GM11168 (cell line): ENCODE measurements around the gene PSME4.
"Not testable (repeated sequence)": the region's sequence is repeated elsewhere in the genome, so short reads cannot be mapped to it uniquely, and the experiment has no call there.

Experiments
- in situ Hi-C: fragments of 300-500 bp; cut with MboI; formaldehyde crosslinking; loops from one replicate; pipeline ENCODE4 v1.12.0; 2022; ENCODE audit warnings: low sequenced_read_pairs; ENCODE audit not compliant: unreplicated experiment

Gene PSME4

DNA sequence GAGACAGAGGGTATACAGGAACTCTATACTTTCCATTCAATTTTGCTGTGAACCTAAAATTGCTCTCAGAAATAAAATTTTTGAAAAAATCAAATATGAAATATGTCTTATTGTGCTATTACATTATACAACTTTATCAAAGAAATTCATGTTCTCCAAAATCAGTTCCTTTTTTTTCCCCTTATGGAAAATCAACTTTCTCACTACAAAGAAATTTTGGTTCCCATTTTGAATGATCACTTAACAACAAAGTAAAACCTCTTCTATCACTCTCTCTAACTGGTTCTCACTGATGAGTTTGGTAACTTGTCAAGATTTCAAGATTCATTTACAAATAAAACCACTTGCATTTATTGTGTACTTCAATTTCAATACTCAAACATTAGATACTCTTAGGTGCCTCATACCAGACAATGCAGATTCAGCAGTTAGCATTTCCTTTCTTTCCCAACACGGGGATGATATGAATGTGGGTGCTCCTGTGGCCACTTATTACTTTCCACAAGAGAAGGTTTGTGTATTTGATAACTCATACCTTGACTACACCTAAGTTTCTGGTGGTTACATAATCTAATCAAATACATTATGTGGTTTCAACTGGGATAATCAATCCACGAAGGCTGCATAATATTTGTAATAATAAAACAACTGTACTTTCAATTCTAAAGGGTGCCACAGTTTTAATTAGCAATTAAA is 6.4 kb downstream of the PSME4 start:
- in situ Hi-C loops = no loop called here

GRCh38 chr2:53961478-53962216 is 9.1 kb downstream of the PSME4 start:
- in situ Hi-C loops = not testable (repeated sequence)

- in situ Hi-C loops = no loop called here
Measured at GRCh38 chr2:53960476-53960875, 10.3 kb downstream of the PSME4 start.

DNA sequence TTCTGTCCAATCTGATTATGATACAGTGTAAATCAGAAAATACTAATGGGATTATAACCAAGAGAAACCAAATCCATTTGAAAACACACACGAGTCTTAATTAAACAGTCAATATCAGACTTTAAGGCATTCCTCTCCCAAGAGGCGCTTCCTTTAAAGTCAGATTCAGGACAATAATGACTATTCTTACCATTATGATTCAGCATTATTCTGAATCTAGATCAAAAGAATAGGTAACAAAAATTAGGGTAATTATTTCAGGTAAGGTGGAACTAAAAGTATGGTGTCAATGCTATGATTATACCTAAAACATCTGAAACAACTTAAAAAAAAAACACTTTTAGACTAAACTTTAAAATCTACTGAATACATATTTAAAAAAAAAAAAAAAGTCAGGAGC is 12.3 kb downstream of the PSME4 start:
- in situ Hi-C loops = no loop called here

- in situ Hi-C loops = no loop called here
Measured at GRCh38 chr2:53952519-53952918, 18.3 kb downstream of the PSME4 start.

DNA sequence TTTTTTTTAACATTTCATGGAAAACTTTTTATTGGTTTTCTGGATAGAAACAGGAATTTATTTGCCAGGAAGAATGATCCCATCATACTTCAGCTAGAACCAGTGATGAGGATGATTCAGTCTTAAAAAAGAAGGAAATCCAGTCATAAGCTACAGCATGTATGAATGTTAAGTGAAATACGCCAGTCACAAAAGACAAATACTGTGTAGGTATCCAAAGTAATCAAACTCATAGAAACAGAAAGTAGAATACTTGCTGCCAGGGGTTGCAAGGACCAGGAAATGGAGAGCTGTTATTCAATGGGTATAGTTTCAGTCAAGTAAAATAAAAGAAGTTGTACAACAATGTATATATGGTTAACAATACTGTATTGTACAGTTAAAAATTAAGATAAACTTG is 21.3 kb downstream of the PSME4 start:
- in situ Hi-C loops = no loop called here

DNA sequence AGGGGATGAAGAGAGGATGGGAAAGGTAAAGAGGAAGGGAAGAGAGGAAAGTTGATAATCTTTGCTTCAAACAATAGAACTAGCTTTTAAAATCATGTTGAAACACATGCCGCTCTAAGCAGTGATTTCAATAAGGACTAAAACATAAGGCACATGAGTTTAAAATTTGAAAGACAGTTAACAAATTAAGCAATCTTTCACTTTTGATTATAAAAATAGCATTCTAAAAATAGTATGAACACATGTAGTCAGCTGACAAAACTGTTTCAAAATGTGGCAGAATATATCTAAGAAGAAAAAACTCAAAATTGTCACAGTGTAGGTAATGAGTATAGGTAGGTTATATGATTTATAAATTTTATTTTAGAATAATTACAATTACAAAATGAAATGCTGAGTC is 25.3 kb downstream of the PSME4 start:
- in situ Hi-C loops = no loop called here

GRCh38 chr2:53944542-53944941 is 26.3 kb downstream of the PSME4 start:
- in situ Hi-C loops = no loop called here

GRCh38 chr2:53942280-53942679 is 28.5 kb downstream of the PSME4 start:
- in situ Hi-C loops = no loop called here

DNA sequence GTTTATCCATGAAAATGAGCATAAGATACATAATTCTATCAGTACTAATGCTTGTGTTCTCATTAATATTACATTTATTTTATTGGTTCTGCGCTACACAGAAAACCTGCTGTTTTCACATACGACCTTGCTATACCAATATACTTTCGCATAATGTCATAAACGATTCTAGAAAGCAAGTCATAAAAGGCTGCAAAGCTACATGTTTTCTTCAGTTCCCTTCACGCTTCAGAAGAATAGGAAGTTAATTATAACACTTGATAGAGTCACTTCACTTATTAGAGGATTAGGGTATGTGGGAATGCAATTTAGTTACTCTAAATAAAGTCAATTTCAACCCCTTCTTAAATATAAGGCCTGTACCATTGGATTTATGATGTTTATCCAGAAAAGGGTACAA is 29.0 kb downstream of the PSME4 start:
- in situ Hi-C loops = no loop called here

DNA sequence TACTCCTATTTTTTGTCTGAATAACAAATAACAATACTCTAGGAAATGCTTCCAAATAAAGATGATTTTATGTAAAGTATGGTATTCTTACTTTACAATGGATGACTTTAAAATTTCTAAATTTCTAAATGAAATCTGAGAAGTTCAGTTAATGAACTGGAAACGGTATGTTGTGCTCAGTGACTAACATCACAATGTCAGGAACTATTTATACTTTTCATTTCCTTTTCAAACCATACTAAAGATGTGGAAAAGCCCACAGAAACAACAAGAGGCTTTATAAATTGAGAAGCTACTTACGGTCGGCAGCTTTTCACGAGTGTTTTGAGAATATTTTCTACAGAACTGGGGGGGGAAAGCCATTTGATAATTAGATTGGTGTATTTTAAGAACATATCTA is 31.1 kb downstream of the PSME4 start:
- in situ Hi-C loops = no loop called here

GRCh38 chr2:53938904-53939303 is 31.9 kb downstream of the PSME4 start:
- in situ Hi-C loops = no loop called here

GRCh38 chr2:53933329-53933728 is 37.5 kb downstream of the PSME4 start:
- in situ Hi-C loops = no loop called here

GRCh38 chr2:53926321-53926720 is 44.5 kb downstream of the PSME4 start:
- in situ Hi-C loops = not testable (repeated sequence)

GRCh38 chr2:53913721-53914120 is 57.1 kb downstream of the PSME4 start:
- in situ Hi-C loops = no loop called here

DNA sequence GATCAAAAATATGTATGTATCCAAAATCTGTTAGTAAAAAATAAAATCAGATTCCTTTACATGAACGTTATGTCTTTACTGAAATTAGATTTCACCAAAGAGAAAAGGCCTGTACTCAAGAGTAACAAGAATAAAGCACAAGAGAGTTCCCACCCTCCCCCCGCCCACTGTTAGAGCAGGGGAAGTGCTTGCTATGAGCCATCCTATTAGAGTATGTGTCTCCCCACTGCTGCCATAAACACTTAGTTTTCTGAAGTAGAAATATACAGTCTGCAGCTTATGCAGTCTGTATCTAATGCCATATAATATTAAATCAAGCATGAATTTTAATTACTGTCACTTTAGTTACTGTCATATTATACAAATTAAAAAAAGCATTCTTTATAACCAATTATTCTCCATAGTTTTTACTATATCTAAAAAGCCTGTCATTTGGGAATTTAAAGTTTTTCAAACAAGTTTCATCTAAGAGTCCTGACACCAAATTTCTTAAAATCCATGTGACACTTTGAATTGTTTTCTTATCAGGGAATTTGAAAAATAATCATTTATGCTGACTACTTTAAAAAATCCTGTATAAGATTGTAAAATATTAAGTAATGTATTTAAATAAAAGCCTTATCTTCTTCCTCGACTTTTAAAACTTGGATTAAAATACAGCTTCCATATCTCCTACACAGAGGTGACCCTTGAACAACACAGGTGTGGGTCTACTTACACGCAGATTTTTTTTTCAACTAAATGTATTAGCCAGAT is 59.2 kb downstream of the PSME4 start:
- in situ Hi-C loops = no loop called here

- in situ Hi-C loops = no loop called here
Measured at GRCh38 chr2:53907582-53907981, 63.2 kb downstream of the PSME4 start.

DNA sequence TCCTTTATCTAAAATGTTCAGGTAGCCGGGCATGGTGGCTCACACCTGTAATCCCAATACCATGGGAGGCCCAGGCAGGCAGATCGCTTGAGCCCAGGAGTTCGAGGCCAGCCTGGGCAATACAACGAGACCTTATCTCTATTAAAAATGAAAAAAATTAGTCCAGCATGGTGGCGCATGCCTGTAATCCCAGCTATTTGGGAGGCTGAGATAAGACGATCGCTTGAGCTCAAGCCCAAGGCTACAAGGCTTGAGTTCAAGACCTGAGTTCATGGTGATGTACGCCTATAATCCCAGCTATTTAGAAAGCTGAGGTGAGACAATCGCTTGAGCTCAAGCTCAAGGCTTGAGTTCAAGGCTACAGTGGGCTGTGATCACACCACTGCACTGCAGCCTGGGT is 65.4 kb downstream of the PSME4 start:
- in situ Hi-C loops = no loop called here

DNA sequence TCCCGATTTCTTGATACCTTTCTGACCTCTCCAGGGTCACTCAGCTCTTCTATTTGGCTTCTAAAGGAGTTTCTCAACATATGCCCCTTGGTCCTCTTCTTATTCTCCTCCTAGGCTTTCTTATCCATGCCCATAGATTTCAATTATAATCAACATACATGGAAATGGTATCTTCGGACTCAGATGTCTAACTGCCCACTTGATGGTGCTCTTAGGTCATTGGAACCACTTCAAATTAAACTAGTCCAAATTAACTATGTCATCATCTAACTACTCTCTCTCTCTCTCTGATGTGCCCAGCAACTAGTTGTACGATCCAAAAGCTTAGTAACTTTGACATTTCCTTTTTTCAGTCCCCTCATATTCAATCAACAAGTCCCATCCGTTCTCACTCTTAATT is 67.8 kb downstream of the PSME4 start:
- in situ Hi-C loops = no loop called here

- in situ Hi-C loops = no loop called here
Measured at GRCh38 chr2:53901192-53901591, 69.6 kb downstream of the PSME4 start.

DNA sequence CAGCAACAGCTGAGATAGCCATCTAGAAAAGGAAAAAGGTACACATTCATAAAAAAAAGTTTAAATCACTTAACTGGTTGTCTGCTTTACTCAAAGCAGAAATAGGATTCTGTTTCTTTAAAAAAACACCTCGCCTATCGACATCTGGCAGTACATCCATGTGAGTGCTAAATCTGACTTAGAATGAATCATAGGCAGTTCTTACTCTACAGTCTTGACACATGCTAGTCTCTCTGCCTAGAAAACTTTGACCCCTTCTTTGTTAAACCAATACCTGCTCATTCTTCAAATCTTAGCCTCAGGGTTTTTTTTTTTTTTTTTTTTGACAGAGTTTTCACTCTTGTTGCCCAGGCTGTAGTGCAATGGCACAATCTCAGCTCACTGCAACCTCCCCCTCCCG is 73.9 kb downstream of the PSME4 start:
- in situ Hi-C loops = no loop called here
